ENCODE results near the gene AOAH. TPM values are rescaled to one million over a fixed set of nuclear protein-coding genes. Genes with fewer than 3 reads are reported as not detected.

AOAH gene
- total and polyA plus RNA-seq, 2 of the 4 experiments (the other 2 are of a cell fraction), result not detected

DNA sequence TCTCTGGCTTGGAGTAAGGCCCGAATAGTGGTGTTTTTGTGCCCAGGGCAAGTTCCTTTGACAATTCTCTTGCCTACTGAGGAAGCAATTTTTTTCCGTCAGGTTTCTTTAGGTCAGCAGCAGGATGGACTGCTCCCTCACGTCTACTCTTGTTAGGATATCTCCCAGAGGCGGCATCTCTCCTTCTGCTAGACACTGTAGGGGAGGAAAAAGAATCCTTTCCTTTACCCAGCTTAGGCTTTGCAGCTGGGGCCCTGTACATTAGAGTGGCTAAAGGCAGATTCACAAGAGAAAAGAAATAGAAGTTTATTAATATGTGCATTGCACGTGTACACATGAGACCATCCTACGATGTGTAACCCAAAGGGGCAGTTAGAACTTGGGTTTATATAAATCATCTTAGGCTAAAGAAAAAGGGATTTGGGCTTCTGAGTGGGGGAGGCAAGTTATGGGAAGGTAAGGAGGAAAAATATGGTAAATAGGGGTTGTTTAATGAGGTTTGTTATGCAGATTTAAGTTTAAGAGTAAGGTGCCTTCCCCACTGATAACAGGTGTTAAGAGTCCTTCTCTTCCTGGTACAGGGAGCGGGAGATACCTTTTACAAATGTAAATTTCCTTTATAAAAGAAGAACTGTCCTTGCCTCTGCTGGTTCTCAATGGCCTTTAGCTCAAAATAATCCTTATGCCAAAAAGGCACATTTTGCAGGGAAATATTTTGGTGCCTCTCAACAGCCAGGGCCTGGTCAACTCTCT, 156.4 kb downstream of the AOAH start:
- Histone ChIP-seq H4K8ac (ENCODE audit: low read depth in 2 of 2, low read length in 2 of 2) (no peak overlapping the region), H3K4me1 (ENCODE audit: control insufficient read depth, insufficient read depth, low read length) (no peaks in the 10 kb centered on the region), H3K14ac (replicated peaks; ENCODE audit: low read depth, low read length) (no peak overlapping the region), H4K5ac (ENCODE audit: low read depth, low read length) (no peak overlapping the region), H3K9me3 (ENCODE audit: control insufficient read depth, insufficient read depth, low read length) (no peaks in the 10 kb centered on the region), H3K79me1 (ENCODE audit: low read depth in 1 of 2, low read length in 2 of 2) (no peaks in the 10 kb centered on the region), H2AFZ (replicated peaks; ENCODE audit: low read length, poor library complexity) (no peak overlapping the region), H3K4me3 (ENCODE audit: insufficient read depth, low read depth, low read length) (no peak overlapping the region), H2AK9ac (replicated peaks; ENCODE audit: low read depth, low read length, poor library complexity) (no peak overlapping the region), H3K36me3 (ENCODE audit: control insufficient read depth, insufficient read depth, low read length) (no peaks in the 10 kb centered on the region), H2BK15ac (ENCODE audit: low read depth, low read length) (no peak overlapping the region), H3K4me2 (ENCODE audit: low read depth, low read length) (no peak overlapping the region), H3K4ac (ENCODE audit: low read depth, low read length) (no peak overlapping the region), H2BK5ac (ENCODE audit: low read depth, low read length, poor library complexity, severe bottlenecking) (no peak overlapping the region), H2BK20ac (ENCODE audit: low read depth, low read length) (no peak overlapping the region), H3K27ac (ENCODE audit: insufficient read depth, low read length) (no peak overlapping the region), H4K91ac (ENCODE audit: insufficient read depth, low read depth, low read length) (no peak overlapping the region), H3K9ac (ENCODE audit: low read depth, low read length) (no peak overlapping the region), H3K27me3 (ENCODE audit: control insufficient read depth, insufficient read depth, low read length) (peaks cover 3% of the 10 kb centered on the region; the same call in 1 of the 2 replicates), H3K18ac (ENCODE audit: low read depth, low read length) (no peak overlapping the region), H3K56ac (ENCODE audit: extremely low read depth, insufficient read depth, low read length) (no peak overlapping the region), H3K9me1 (ENCODE audit: insufficient read depth, low read length) (no peaks in the 10 kb centered on the region), H4K20me1 (ENCODE audit: insufficient read depth, low read length) (no peaks in the 10 kb centered on the region), H3K23ac (ENCODE audit: low read depth, low read length) (no peak overlapping the region), H2AK5ac (ENCODE audit: low read depth, low read length) (no peak overlapping the region), H2BK120ac (ENCODE audit: low read depth, low read length) (no peak overlapping the region)
- dilution Hi-C loops (cut with HindIII; ENCODE audit: low sequenced_read_pairs, unreplicated experiment), result no loop called here
- TF ChIP-seq SMC3 (IDR thresholded peaks at IDR 0.05; ENCODE audit: low read depth, low read length), result no peak
- no peak for TF ChIP-seq CEBPB (IDR thresholded peaks at IDR 0.05; ENCODE audit: low read depth, low read length)
- TF ChIP-seq POLR2A (IDR thresholded peaks at IDR 0.05; ENCODE audit: low read depth, low read length), result no peak
- TF ChIP-seq RCOR1 (IDR thresholded peaks at IDR 0.05; ENCODE audit: insufficient replicate concordance, low read length), result no peak
- no peak for TF ChIP-seq FOS (IDR thresholded peaks at IDR 0.05; ENCODE audit: low read depth, low read length)
- no peak for TF ChIP-seq MAZ (IDR thresholded peaks at IDR 0.05; ENCODE audit: borderline replicate concordance, low read depth, low read length)
- TF ChIP-seq MXI1 (IDR thresholded peaks at IDR 0.05; ENCODE audit: borderline replicate concordance, low read depth, low read length), result no peak
- TF ChIP-seq, protein P1, sequence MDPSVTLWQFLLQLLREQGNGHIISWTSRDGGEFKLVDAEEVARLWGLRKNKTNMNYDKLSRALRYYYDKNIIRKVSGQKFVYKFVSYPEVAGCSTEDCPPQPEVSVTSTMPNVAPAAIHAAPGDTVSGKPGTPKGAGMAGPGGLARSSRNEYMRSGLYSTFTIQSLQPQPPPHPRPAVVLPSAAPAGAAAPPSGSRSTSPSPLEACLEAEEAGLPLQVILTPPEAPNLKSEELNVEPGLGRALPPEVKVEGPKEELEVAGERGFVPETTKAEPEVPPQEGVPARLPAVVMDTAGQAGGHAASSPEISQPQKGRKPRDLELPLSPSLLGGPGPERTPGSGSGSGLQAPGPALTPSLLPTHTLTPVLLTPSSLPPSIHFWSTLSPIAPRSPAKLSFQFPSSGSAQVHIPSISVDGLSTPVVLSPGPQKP (IDR thresholded peaks at IDR 0.05; ENCODE audit: borderline replicate concordance, low read depth, low read length), result no peak
- no peak for TF ChIP-seq RFX5 (IDR thresholded peaks at IDR 0.05; ENCODE audit: low read depth, low read length)
- TF ChIP-seq BHLHE40 (IDR thresholded peaks at IDR 0.05; ENCODE audit: low read depth, low read length), result no peak
- TF ChIP-seq CHD1 (IDR thresholded peaks at IDR 0.05; ENCODE audit: low read depth, low read length), result no peak
- TF ChIP-seq, protein P2, sequence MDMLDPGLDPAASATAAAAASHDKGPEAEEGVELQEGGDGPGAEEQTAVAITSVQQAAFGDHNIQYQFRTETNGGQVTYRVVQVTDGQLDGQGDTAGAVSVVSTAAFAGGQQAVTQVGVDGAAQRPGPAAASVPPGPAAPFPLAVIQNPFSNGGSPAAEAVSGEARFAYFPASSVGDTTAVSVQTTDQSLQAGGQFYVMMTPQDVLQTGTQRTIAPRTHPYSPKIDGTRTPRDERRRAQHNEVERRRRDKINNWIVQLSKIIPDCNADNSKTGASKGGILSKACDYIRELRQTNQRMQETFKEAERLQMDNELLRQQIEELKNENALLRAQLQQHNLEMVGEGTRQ (IDR thresholded peaks at IDR 0.05; ENCODE audit: low read depth, low read length), result no peak
- TF ChIP-seq, protein P3, sequence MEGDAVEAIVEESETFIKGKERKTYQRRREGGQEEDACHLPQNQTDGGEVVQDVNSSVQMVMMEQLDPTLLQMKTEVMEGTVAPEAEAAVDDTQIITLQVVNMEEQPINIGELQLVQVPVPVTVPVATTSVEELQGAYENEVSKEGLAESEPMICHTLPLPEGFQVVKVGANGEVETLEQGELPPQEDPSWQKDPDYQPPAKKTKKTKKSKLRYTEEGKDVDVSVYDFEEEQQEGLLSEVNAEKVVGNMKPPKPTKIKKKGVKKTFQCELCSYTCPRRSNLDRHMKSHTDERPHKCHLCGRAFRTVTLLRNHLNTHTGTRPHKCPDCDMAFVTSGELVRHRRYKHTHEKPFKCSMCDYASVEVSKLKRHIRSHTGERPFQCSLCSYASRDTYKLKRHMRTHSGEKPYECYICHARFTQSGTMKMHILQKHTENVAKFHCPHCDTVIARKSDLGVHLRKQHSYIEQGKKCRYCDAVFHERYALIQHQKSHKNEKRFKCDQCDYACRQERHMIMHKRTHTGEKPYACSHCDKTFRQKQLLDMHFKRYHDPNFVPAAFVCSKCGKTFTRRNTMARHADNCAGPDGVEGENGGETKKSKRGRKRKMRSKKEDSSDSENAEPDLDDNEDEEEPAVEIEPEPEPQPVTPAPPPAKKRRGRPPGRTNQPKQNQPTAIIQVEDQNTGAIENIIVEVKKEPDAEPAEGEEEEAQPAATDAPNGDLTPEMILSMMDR (conservative IDR thresholded peaks at IDR 0.05; ENCODE audit: low read depth, low read length), result no peak
- TF ChIP-seq RAD21 (IDR thresholded peaks at IDR 0.05; ENCODE audit: low read length), result no peak
- TF ChIP-seq NFE2L2 (IDR thresholded peaks at IDR 0.05; ENCODE audit: low read depth, low read length), result no peak
- POLR2A ChIA-PET (ENCODE audit: unreplicated experiment), result no interaction called here
- no peak for ATAC-seq (ENCODE audit: low read depth)
- in situ Hi-C loops (cut with MboI; ENCODE audit: low sequenced_read_pairs), result no loop called here
- no TSS peak for BruUV-seq (replicated peaks)
- CTCF ChIA-PET, result no interaction called here
- DNase-seq, result no peak
- intact Hi-C loops (cut with micrococcal nuclease), result no loop called here
- 100% methylated on average over 1 of the region's 7 CpGs; no CpG with 5 or more reads in 1 of the 2 experiments for WGBS, 2 experiments (ENCODE audit: extremely low coverage in 2 of 2, insufficient read length in 1 of 2)

Data from IMR-90 (cell line).